ENCODE data around the gene BAK1.
A peak's percentile ranks its signal among the peaks of the same experiment; 100 is the strongest.

DNA sequence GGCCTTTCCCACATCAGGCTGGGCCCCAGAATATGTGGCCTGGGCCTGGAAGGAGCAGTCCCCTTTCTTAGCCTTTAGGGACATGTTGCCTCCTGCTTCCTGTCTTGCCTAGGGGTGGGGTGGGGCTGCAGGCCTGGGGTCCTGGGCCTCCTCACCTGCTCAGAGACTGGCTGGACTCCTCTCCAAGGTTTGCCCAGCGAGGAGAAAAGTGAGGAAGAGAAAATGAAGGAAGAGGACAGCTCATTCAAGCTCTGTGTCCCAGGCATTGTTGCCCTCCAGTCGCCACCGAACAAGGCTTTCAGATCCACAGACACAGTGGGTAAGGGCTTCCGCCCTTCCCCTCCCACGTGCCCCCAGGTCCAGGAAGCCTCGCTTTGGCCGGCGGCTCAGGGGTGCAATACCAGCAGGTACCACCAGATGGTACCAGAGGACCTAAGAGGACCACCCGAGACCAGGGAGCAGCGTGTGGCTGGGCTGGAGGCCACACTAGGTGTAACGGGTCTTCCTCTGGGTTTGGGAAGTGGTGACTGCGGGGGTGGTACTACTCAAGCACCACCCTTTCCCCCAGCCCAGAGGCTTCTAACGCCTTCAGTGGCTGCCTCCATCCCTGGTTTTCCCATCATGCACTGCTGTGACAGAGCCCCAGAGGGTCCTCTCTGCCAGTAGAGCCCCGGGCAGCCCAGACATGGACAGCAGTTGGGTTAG, 5.5 kb upstream of the BAK1 start:
- TF ChIP-seq, protein P1, sequence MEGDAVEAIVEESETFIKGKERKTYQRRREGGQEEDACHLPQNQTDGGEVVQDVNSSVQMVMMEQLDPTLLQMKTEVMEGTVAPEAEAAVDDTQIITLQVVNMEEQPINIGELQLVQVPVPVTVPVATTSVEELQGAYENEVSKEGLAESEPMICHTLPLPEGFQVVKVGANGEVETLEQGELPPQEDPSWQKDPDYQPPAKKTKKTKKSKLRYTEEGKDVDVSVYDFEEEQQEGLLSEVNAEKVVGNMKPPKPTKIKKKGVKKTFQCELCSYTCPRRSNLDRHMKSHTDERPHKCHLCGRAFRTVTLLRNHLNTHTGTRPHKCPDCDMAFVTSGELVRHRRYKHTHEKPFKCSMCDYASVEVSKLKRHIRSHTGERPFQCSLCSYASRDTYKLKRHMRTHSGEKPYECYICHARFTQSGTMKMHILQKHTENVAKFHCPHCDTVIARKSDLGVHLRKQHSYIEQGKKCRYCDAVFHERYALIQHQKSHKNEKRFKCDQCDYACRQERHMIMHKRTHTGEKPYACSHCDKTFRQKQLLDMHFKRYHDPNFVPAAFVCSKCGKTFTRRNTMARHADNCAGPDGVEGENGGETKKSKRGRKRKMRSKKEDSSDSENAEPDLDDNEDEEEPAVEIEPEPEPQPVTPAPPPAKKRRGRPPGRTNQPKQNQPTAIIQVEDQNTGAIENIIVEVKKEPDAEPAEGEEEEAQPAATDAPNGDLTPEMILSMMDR (conservative IDR thresholded peaks at IDR 0.05; ENCODE audit: low read depth, low read length), result peak; percentile 92
- 0 out of 2 replicates have a peak, but pooled peaks have one; percentile 13 for TF ChIP-seq MAZ (IDR thresholded peaks at IDR 0.05; ENCODE audit: borderline replicate concordance, low read depth, low read length)
- no peak for TF ChIP-seq POLR2A (IDR thresholded peaks at IDR 0.05; ENCODE audit: low read depth, low read length)
- no peak for TF ChIP-seq RCOR1 (IDR thresholded peaks at IDR 0.05; ENCODE audit: insufficient replicate concordance, low read length)
